ENCODE measurements around the gene CYP1B1.

The CYP1B1 gene

DNA sequence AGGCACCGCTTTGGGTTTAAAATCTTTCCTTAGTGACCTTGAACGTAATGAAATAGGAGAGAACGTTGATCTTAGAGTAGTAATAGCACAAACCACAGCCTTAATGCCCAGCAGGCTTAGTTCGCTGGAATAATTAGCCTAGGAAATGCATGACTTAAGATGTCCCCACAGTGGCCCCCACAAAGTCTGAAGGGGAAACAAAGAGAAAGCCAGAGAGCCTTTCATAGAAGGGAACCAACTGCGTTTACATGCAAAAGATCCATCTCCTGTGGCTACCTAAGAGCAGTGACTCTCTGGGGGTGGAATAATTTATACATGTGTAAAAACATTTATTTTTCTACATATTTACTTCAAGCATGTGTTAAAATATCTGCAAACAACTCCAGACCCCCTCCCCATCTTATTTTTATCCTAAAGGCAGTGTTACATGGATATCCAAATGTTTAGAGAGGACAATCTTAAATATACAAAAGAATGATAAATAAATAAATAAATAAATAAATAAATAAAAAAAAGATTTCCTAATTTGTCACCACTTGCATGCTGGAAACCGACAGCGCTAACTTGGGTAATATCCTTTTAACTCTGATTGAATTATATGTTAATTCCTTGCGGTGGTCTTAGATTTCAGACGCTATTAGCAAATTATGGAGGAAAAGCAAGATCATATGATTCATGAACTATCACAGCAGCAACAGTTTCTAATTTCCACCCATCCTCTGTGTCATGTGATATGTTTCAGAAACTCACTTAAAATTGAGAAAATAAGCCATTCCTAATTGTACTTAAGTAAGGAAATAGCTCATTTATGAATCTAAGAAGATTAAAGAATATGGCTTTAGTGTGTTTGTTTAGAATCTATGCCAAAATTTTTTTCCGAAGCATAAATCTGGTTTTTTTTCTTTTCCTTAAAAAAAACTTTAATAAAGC is 23.4 kb upstream of the CYP1B1 start:
- in situ Hi-C loops (cut with MboI; ENCODE audit: low sequenced_read_pairs, unreplicated experiment): no loop called here

DNA sequence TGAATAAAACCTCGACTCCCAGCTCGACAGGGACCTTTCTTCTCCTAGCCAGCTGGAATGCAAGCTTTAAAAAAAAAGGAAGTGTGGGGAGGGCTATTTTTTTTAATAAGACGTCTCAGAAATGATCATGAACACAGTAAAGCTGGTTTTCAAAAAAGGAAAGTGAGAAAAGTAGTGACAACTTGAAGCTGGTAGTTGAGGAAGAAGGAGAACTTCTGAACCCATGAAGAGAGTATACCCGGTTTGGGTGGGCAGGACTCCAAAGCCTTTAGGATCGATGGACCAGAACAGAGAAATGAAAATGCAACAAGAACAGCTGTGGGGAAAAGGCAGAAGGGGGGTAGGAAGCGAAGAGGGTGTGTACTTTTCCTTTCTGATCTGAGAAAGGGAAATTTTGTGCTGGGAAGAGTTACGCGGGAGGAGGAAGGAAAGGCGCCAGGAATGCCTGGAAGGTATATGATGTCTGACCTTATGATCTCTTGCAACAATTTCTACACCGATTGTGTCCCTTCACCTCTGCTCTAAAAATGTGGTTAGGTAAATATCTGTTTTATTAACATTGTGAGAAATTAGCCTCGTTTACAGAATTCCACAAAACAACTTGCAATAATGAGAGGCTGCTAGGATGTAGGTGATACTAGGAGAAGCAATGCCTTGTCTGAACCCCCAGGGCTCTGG is 22.6 kb upstream of the CYP1B1 start:
- in situ Hi-C loops (cut with MboI; ENCODE audit: low sequenced_read_pairs, unreplicated experiment): no loop called here
- TF ChIP-seq, protein P1, sequence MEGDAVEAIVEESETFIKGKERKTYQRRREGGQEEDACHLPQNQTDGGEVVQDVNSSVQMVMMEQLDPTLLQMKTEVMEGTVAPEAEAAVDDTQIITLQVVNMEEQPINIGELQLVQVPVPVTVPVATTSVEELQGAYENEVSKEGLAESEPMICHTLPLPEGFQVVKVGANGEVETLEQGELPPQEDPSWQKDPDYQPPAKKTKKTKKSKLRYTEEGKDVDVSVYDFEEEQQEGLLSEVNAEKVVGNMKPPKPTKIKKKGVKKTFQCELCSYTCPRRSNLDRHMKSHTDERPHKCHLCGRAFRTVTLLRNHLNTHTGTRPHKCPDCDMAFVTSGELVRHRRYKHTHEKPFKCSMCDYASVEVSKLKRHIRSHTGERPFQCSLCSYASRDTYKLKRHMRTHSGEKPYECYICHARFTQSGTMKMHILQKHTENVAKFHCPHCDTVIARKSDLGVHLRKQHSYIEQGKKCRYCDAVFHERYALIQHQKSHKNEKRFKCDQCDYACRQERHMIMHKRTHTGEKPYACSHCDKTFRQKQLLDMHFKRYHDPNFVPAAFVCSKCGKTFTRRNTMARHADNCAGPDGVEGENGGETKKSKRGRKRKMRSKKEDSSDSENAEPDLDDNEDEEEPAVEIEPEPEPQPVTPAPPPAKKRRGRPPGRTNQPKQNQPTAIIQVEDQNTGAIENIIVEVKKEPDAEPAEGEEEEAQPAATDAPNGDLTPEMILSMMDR (IDR thresholded peaks at IDR 0.05; ENCODE audit: borderline replicate concordance, control extremely low read depth, extremely low read depth, insufficient read depth, missing control alignments): no peak
- no peak for DNase-seq (ENCODE audit: low spot score)

More for the DNA sequence above, 23.4 kb upstream of the CYP1B1 start:
- no peak for DNase-seq (ENCODE audit: low spot score)
- TF ChIP-seq, protein P1 (IDR thresholded peaks at IDR 0.05; ENCODE audit: borderline replicate concordance, control extremely low read depth, extremely low read depth, insufficient read depth, missing control alignments): no peak

DNA sequence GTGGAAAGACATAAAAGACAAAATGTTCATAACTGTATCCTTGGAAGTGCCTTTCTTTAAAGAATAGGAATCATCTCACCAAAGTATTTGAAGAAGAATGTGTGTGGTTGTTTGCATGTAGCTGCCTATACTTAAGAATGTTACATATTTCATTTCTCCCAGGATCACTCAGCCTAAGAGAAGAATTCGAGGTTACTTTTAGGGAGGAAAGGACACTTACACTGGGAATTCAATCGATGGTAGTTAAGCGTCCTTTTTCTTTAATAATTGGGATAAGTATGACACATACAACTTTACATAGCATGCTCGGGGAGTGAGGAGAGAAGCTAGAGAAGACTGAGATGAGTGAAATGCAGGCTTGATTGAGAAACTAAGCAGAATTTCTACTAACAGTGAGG is 22.0 kb upstream of the CYP1B1 start:
- in situ Hi-C loops (cut with MboI; ENCODE audit: low sequenced_read_pairs, unreplicated experiment): no loop called here
- DNase-seq (ENCODE audit: low spot score): no peak
- TF ChIP-seq, protein P1 (IDR thresholded peaks at IDR 0.05; ENCODE audit: borderline replicate concordance, control extremely low read depth, extremely low read depth, insufficient read depth, missing control alignments): no peak

DNA sequence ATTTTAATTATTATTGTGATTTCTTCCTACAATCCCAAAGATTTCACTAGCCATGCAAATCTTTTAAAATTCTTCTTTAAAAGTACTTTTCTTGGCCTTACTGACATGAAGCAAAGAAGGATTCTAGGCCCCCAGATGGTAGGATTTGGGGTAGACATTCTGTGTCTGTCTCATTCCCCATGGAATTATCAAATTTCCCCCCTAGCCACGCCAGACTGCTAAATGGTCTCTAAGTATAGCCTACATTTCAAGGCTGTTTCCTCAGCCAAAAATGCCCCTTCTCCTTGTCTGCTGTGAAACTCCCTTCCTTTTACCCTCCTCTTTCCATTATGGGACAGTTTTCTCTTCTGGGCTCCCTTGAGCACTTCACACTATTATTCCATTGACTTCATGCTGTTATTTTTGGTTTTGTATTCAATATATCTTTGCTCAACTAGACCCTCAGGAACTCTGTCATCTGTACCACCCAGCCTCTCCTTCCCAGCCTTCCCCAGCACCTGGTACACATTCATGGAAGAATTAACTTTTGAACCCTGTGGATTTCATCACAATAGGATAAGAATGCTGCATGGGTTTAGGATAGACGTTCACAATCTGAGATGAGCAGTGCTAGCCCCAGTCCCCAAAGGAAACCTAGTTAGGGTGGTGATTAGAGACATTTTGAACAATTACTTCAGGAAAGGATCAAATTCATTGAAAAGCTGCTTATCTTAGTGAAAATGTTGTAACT is 21.5 kb upstream of the CYP1B1 start:
- DNase-seq (ENCODE audit: low spot score): no peak
- in situ Hi-C loops (cut with MboI; ENCODE audit: low sequenced_read_pairs, unreplicated experiment): no loop called here
- TF ChIP-seq, protein P1 (IDR thresholded peaks at IDR 0.05; ENCODE audit: borderline replicate concordance, control extremely low read depth, extremely low read depth, insufficient read depth, missing control alignments): no peak

DNA sequence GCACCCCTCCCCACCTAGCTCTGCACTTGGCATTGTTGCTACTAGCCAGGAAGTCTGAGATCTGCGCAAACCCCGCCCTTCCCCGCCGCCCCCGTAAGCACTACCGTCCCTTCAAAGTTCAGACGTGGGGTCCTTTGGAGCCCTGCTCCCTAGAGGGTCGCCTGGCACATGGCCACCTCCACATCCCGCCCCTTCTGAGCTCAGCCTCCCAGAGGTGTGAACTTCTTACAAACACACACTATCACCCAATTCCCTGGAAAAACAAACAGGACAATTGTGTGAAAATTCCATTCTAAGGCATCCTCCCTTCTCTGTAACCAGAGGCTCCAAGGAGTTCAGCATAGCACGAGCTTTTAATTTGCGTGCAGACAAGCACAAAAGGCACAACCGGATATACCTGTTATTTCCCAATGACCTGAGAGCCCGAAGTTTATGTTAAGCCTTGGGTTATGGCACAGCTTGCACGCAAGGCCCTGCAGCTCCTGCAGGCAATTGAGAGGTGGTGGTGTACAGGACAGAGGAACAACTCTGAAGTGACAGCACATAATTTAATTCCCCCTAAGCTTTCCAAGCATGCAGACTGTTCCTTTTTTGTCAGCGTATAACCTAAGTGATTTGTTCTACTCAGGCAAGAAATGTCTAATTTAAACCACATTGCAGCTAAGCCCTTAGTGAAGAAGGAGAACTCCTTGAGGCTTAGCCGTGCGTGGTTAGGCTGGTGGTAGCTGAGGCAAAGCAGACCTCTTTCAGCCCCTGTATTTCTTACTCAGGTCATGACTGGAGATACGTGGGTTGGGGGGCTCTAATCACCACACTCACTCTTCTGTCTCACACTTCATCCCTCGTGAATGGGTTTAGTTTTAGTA is 20.3 kb upstream of the CYP1B1 start:
- TF ChIP-seq, protein P1 (IDR thresholded peaks at IDR 0.05; ENCODE audit: borderline replicate concordance, control extremely low read depth, extremely low read depth, insufficient read depth, missing control alignments): no peak
- peak; percentile 51 for DNase-seq (ENCODE audit: low spot score)

More for the DNA sequence above, 20.3 kb upstream of the CYP1B1 start:
- in situ Hi-C loops (cut with MboI; ENCODE audit: low sequenced_read_pairs, unreplicated experiment): no loop called here

All from GM13976 (cell line).